OCI-LY3 (cell line): Measurements from ENCODE around the gene MMP20.
A peak's percentile ranks its signal among the peaks of the same experiment; 100 is the strongest.

Source experiments
- H2AFZ ChIP-seq: fragments of 200-600, 300-600 bp; shearing (Covaris generic); 2 replicates; pipeline ENCODE4 v1.6.0; 2014; ENCODE audit warnings: antibody characterized with exemption, low read depth, low read length
- H3K27ac ChIP-seq: fragments of 200-600, 300-600 bp; sonication (generic); 2 replicates; pipeline ENCODE4 v1.5.1; 2014; ENCODE audit warnings: mild to moderate bottlenecking, low read length, moderate library complexity, mixed read lengths
- H3K27me3 ChIP-seq: fragments of 200-600, 300-600 bp; sonication (generic); 2 replicates; pipeline ENCODE4 v1.6.1; 2014; ENCODE audit warnings: low read depth, low read length, mixed read lengths
- H3K36me3 ChIP-seq: fragments of 200-600, 300-600 bp; sonication (generic); replicated peaks from 2 replicates; pipeline ENCODE3; 2014; ENCODE audit warnings: low read depth, low read length, mixed read lengths
- H3K4me1 ChIP-seq: fragments of 300-600, 200-600 bp; sonication (generic); 2 replicates; pipeline ENCODE4 v1.6.1; 2014; ENCODE audit warnings: low read length, mixed read lengths
- H3K4me2 ChIP-seq: fragments of 200-600, 300-600 bp; sonication (generic); 2 replicates; pipeline ENCODE4 v1.6.1; 2014; ENCODE audit warnings: low read length, mixed read lengths
- H3K4me3 ChIP-seq: fragments of 300-600, 200-600 bp; sonication (generic); 2 replicates; pipeline ENCODE4 v1.5.1; 2014; ENCODE audit warnings: antibody characterized with exemption, mild to moderate bottlenecking, low read length, moderate library complexity
- H3K79me2 ChIP-seq: fragments of 300-600, 200-600 bp; shearing (Covaris generic); 2 replicates; pipeline ENCODE4 v1.6.1; 2014; ENCODE audit warnings: mild to moderate bottlenecking, low read length, mixed read lengths
- H3K9ac ChIP-seq: fragments of 300-600, 200-600 bp; shearing (Covaris generic); 2 replicates; pipeline ENCODE4 v1.6.0; 2014; ENCODE audit warnings: mild to moderate bottlenecking, low read length, moderate library complexity
- H3K9me3 ChIP-seq: fragments of 200-600, 300-600 bp; shearing (Covaris generic); 2 replicates; pipeline ENCODE4 v1.6.1; 2014; ENCODE audit warnings: low read length, mixed read lengths; ENCODE audit not compliant: insufficient read depth
- H4K20me1 ChIP-seq: fragments of 200-600, 300-600 bp; sonication (generic); 2 replicates; pipeline ENCODE4 v1.6.1; 2016; ENCODE audit warnings: low read length, mixed read lengths; ENCODE audit not compliant: insufficient read depth
- EZH2phosphoT487 ChIP-seq: fragments of 200-600 bp; shearing (Covaris generic); IDR thresholded peaks from 2 replicates; pipeline ENCODE4 v1.6.1; 2018; ENCODE audit warnings: antibody characterized with exemption, mixed run types, low read depth
- TF ChIP-seq, protein P1 (sequence below): fragments of 200-600, 300-600 bp; sonication (generic); IDR thresholded peaks from 2 replicates; pipeline ENCODE4 v1.5.1; 2014; ENCODE audit warnings: antibody characterized with exemption, low read length, low read depth

MMP20 gene

DNA sequence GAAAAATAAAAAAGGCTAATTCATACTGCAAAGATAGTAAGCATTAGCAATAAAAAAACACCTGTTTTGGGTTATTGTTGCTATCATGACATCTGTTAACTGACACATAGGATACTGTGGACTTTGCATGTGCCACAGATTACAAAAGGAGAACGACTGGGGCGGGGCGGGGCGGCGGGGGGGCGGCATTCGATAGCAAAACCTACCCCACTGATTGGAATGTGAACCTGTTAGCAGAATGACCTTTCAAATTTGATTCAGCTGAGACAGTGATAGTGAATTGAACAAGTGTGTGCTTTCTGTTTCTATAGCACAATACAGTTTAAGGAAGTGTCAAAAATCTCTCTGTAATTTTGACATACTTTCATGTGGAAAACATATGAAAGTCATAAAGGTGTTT is 14.9 kb downstream of the MMP20 start:
- H3K4me3 ChIP-seq, result no peak overlapping the region
- H3K9ac ChIP-seq, result no peak overlapping the region
- H3K36me3 ChIP-seq, result no peaks in the 10 kb centered on the region
- no peaks in the 10 kb centered on the region for H3K9me3 ChIP-seq
- TF ChIP-seq, protein P1, sequence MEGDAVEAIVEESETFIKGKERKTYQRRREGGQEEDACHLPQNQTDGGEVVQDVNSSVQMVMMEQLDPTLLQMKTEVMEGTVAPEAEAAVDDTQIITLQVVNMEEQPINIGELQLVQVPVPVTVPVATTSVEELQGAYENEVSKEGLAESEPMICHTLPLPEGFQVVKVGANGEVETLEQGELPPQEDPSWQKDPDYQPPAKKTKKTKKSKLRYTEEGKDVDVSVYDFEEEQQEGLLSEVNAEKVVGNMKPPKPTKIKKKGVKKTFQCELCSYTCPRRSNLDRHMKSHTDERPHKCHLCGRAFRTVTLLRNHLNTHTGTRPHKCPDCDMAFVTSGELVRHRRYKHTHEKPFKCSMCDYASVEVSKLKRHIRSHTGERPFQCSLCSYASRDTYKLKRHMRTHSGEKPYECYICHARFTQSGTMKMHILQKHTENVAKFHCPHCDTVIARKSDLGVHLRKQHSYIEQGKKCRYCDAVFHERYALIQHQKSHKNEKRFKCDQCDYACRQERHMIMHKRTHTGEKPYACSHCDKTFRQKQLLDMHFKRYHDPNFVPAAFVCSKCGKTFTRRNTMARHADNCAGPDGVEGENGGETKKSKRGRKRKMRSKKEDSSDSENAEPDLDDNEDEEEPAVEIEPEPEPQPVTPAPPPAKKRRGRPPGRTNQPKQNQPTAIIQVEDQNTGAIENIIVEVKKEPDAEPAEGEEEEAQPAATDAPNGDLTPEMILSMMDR, result no peak
- TF ChIP-seq EZH2phosphoT487, result no peak
- no peaks in the 10 kb centered on the region for H3K27me3 ChIP-seq
- no peaks in the 10 kb centered on the region for H3K79me2 ChIP-seq
- H3K4me1 ChIP-seq, result peaks cover 26% of the 10 kb centered on the region
- no peak overlapping the region for H2AFZ ChIP-seq
- H4K20me1 ChIP-seq, result no peaks in the 10 kb centered on the region
- H3K27ac ChIP-seq, result no peak overlapping the region
- peak overlapping the region; percentile 85; the same call in 1 of the 2 replicates for H3K4me2 ChIP-seq

DNA sequence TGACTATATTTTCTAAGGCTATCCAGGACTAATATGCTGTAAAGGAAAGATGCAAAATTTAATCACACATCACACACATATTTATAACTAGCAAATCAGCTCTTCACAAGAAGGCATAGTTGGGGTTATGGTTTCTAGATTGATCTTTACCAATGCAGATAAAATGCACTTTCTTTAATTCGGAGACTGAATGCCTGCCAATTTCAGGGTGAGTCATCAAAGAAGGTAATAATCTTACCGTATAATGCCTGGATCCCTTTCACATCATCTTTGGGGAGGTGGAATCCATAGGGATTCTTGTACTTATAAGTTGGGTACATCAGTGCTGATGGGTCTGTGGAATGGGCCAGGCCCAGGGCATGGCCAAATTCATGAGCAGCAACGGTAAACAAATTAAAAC is 16.4 kb downstream of the MMP20 start:
- Histone ChIP-seq H3K27ac (no peak overlapping the region), H3K9me3 (no peaks in the 10 kb centered on the region), H4K20me1 (no peaks in the 10 kb centered on the region), H3K4me1 (peaks cover 26% of the 10 kb centered on the region), H3K4me2 (no peak overlapping the region), H3K27me3 (no peaks in the 10 kb centered on the region), H3K36me3 (no peaks in the 10 kb centered on the region), H3K79me2 (no peaks in the 10 kb centered on the region), H3K9ac (no peak overlapping the region), H2AFZ (no peak overlapping the region), H3K4me3 (no peak overlapping the region)
- TF ChIP-seq, protein P1, result no peak
- no peak for TF ChIP-seq EZH2phosphoT487

DNA sequence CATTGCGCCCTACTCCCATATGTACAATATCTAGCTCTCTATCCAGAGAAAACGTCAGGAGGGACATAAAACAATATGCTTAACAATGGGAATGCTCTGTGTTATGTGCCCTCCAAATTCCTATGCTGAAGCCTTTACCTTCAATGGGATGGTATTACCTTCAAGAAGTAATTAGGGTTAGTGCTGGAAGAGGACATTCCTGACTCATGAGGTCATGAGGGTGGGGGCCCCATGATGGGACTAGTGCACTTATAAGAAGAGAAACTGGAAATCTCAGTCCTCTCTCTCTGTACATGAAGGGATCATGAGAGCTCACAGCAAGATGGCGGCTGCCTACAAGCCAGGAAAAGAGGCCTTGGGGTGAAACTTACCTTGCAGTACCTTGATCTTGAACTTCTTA is 20.3 kb downstream of the MMP20 start:
- Histone ChIP-seq H3K79me2 (no peaks in the 10 kb centered on the region), H3K4me2 (no peak overlapping the region), H3K36me3 (no peaks in the 10 kb centered on the region), H3K4me1 (peaks cover 3% of the 10 kb centered on the region), H4K20me1 (no peaks in the 10 kb centered on the region), H3K4me3 (no peak overlapping the region), H3K9ac (no peak overlapping the region), H3K9me3 (no peaks in the 10 kb centered on the region), H3K27me3 (no peaks in the 10 kb centered on the region), H3K27ac (no peak overlapping the region), H2AFZ (no peak overlapping the region)
- no peak for TF ChIP-seq EZH2phosphoT487
- TF ChIP-seq, protein P1, result no peak

DNA sequence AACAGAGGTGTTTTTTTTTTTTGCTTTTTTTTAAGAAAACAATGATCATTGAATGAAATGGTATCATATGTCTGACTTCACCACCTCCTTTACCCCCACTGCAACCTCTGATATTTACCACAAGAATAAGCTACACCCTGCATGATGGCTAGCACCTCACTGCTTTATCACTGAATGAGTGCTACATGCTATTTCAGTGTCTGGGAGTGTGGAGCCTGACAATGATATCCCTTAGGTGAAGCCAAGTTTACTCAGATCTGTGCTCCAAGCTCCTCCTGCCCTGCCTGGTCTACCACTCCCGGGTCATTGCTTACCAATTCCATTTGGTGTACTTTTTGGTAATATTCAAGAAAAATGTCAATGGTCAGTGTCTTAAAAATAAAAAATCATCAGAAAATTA is 21.1 kb downstream of the MMP20 start:
- Histone ChIP-seq H3K9me3 (no peaks in the 10 kb centered on the region), H4K20me1 (no peaks in the 10 kb centered on the region), H3K9ac (no peak overlapping the region), H3K4me3 (no peak overlapping the region), H2AFZ (no peak overlapping the region), H3K79me2 (no peaks in the 10 kb centered on the region), H3K4me1 (peaks cover 12% of the 10 kb centered on the region), H3K36me3 (no peaks in the 10 kb centered on the region), H3K27ac (no peak overlapping the region), H3K27me3 (no peaks in the 10 kb centered on the region), H3K4me2 (no peak overlapping the region)
- no peak for TF ChIP-seq EZH2phosphoT487
- TF ChIP-seq, protein P1, result no peak
